Effector CD8-positive, alpha-beta T cell (primary cell): ENCODE results near the gene ABCA4.
"Not testable (repeated sequence)": the region's sequence is repeated elsewhere in the genome, so short reads cannot be mapped to it uniquely, and the experiment has no call there.

Source experiments
- DNase-seq: peaks from one replicate; lab custom pipeline; 2025; lab: John Stamatoyannopoulos, UW

The ABCA4 gene

DNA sequence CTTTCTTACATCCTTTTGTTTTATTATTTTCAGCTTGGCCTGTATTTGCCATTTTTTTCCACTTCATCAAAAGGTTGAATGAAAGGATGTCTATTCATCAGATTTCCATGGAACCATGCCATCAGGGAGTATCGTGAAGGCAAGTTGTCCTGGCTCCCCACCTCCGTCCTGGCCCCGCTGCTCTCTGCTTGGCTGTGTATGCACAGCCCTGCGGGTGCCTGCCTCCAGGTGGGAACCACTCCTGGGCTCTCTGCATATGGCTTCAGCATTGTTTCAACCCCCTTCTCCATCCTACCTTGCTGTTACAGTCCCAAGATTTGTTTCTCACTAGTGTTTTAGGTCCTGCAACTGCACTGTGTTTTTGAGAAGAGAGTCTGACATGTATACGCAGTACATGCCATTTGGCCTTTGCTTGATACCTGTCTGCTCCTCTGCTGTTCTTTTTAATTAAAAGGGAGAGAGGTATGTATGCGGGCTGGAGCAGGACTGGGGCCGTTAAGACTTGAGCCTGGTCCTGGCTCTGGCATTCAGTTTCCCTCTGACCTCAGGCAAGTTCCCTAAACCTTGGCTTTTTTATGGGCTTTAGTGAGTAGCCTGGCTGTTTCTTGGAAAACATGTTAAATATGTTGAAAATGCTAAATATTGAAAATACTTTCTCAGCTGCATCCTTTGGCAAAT is 141.8 kb downstream of the ABCA4 start:
- DNase-seq = no peak

DNA sequence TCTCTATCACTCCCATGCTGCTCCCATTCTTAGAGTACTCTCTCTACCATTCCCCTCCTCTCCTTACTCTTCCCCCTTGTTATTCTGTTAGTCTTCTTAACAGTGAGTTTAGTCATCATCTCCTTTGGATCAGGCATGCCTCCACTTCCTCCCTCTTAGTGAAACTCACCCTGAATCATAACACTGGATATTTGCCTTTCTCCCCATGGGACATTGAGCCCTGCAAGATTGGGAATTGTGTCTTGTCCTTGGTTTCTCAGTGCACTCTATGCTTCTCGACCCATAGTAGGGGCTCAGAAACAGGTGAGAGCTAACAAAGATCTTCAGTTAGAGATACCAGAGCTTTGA is 143.4 kb downstream of the ABCA4 start:
- DNase-seq = no peak

DNA sequence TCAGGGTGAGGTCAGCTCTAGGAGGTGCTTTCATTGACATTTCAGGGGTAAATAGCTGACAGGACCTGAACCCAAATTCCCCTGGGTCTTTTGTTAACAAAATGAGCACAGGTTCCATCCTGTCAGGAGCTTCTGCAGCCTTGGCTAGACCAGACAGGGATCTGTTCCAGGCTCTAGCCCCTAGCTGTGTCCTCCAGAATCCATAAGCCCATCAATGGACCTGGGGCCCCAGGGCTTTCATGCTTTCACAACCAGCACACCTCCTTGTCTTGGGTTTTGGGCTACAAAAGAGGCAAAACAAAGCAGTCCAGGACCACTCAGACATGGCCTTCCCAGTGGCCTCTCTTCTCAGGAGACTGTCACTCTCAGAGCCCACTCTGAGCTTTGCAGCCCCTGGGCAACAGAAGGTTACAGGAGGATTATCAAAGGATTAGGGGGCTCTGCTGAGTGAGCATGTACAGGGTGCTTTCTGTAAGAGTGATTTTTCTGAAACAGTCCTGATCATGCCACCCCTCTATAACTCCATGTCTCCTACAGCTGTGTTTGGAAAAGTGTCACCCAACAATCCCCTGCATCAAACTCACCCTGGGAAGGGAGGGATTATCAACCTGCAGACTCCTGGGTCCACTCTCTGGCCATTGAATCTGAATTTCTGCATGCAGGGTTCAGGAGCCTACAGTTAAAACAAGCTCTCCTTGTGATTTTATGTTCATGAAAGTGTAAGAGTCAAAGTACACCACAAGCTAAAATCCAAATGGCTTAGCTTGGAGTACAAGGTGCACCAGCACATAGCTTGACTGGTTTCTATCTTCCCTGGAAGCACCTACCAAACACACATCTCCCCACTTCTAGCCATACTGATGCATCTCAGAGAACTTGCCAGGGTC is 144.0 kb downstream of the ABCA4 start:
- no peak for DNase-seq

DNA sequence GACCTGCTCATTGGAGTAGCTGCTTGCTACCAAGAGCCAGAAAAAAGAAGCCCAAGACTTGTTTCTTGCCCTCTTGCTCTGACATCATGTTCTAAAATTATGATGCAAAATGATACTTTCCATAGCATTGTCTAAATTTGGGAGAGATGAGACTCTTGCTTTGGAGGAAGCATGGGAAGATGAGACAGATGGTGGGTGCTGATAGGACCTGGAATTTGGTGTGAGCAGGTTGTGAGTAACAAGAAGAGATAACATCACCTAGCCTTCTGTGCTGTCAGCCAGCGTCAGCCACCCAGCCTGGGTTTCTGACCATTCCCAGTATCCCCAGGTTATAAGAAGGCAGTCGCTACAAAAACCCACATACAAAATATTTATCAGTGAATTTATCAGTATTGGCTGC is 144.7 kb downstream of the ABCA4 start:
- DNase-seq = no peak

DNA sequence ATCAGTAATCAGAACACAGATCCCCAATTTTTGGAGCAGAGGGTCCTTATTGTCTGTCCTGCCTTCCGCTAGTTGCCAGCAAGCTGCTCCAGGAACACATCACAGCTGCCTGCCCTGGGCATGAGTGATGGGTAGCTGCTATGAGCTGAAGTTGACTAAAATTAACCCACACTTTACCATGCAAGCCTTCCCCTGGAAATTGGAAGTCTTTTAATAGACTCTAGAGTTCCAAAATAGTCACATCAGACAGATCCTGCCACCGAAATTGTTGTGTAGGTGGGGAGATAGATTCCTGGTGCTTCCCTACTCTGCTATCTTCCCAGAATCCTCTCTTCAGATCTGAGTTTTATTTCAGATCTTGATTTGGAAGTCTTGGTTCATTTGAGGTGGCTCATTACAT is 148.6 kb downstream of the ABCA4 start:
- DNase-seq = no peak

DNA sequence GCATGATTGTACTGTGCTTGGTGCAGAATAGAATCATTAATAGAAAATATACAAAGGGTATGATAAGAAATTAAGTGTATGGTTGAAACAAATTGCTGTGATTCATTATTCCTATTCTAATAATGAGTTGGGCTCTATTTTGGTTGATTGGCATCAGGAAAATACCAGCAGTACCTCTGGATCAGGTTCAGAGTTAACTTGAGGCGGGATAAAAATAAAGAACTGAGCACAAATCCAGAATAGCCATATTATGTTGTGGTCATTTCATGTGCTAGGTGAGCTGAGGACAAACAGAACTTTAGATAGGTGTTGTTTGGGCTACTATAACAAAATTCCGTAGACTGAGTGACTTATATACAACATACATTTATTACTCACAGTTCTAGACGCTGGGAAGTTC is 151.1 kb downstream of the ABCA4 start:
- DNase-seq = no peak

DNA sequence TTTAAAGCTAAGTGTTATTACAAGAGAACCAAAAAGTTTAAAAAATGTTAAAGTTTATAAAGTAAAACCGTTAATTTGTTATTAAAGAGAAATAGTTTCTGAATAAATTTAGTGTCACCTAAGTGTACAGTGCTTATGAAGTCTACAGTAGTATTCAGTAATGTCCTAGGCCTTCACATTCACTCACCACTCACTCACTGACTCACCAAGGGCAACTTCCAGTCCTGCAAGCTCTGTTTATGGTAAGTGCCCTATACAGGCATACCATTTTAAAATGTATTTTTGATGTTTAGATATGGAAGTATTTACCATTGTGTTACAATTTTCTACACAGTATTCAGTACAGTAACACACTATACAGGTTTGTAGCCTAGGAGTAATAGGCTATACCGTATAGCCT is 151.6 kb downstream of the ABCA4 start:
- no peak for DNase-seq

DNA sequence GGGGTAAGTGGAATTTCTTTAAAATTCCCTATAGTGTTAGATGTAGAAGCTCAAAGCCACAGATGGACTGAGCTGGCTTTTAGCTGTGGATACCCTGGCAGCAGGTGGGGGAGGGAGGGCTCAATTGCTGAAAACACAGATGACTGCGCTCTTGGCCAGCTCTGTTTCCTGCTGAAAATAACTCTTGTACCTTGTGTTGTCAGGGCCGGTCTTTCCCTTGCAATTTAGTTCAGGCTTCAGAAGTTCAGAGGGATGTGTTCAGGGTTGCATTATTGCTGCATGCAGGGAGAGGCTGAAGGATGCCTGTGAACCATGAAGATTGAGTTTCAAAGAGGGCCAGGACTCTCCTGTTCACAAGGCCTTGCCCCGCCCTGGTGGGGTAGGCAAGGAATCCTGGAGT is 153.6 kb downstream of the ABCA4 start:
- no peak for DNase-seq

DNA sequence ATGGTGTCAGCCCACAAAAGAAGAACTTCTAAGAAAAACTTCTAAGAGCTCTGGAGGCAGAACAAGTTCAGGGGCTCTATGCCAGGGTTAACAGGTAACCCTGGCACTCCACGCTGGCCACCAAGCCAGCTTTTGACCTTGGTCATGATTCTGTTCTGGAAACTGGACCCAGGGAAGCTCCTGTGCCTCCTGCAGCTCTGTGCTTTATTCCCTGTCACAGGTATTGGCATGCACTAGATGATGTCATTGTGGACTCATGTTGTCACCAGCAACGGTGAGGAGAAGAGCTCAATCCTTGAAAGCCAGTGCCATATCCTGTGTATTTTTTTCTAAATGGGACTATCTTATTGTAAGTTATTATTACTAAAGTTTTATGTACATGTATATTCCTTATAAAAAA is 155.1 kb downstream of the ABCA4 start:
- no peak for DNase-seq

DNA sequence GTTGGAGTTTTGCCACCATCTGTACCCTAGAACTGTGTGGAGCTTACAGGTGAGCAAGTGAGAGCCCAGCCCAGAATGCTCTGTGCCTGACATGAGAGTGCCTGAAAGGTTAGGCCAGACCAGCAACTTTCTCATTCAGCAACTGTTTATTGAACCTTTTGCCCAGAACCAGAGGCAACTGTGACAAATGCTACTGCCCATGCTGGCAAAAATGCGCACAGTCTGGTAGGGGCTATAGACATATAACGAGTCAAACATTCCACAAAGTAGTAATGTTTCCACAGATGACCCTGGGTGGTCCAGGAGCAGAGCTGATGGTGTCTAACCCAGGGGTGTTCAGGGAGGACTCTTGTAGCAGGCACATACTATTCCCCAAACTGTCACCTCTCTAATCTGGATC is 155.7 kb downstream of the ABCA4 start:
- no peak for DNase-seq

DNA sequence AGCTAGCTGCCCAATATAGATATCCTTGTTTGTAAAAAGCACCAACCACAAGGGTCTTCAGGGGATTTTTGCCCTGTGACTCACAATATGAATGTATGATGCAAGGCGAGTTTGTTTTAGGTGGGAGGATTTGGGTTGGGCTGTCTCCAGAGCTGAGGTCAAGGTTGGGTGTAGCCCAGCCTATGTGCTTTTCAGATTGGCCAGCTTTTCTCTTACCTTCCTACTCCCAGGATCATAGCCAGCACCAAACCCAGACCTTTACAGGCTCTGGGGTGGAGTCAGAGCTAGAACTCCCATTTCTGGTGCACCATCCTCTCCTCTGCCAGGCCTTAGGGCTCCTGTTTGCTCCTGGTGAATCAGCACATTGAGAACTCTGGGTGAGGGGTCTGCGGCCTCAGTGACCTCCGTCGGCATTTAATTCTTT is 156.2 kb downstream of the ABCA4 start:
- no peak for DNase-seq

DNA sequence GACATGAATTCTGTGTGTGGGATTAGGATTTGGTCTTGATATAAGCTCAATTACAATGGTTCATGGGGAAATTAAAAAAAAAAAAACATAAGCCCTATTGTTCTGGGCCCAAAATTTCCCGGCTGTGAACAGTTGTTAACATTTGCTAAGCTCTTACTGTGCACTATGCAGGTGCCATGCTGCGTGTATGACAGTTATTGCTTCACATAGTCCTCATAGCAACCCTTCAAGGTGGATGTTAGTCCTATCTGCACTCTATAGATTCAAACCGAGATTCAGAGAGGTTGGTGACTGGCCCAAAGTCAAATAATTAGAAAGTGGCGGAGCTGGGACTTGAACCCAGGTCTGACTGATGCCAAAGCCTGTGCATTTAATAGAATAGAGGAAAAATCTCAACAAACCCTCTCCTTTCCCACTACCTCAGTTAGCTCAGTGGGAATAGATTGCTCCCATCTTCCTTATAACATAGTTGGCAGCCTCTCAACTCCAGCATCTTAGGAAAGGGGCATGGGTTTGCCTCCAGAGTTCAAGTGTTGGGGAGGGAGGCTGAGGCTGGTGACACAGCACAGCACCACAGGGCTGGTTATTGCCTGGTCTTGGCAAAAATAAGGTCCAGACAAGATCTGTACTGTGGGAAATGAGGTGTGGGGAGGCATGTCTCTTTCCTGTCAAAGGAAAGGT is 156.7 kb downstream of the ABCA4 start:
- no peak for DNase-seq

DNA sequence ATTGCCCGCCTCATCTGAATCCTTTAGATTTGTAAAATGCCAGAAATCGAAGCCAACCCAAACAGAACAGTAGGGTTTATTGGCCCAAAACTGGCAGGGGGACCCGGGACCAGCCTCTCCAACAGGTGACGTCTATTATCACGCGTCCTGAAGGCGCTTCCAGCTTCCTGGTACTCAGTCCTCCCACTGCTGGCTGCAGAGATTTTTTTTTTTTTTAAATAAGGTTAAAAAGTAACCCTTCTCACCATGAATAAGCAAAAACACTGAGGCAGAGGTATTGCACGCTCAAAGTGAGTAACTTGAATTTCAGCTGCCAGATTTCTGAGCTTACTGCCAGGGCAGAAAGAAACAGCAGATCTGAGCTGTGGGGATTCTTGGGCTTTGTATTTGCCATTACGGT is 157.4 kb downstream of the ABCA4 start:
- DNase-seq = no peak

DNA sequence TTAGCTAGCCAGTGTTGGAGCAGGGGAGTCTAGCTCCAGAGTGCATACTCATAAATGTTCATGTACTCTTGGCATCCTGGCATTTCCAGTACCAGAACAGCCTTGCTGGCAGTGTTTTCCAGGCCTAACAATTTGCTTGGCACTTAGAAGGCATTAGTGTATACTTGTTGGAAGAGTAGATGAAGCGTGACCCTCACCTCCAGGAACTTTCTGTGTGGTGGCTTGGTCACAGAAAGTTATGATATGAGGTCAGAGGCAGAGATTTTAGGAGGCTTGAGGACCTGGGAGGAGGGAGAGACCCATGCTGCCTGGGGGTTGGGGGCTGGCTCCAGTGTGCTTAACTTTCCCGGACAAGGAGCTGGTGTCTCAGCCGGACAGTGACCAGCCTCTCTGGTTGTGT is 159.0 kb downstream of the ABCA4 start:
- DNase-seq = no peak

DNA sequence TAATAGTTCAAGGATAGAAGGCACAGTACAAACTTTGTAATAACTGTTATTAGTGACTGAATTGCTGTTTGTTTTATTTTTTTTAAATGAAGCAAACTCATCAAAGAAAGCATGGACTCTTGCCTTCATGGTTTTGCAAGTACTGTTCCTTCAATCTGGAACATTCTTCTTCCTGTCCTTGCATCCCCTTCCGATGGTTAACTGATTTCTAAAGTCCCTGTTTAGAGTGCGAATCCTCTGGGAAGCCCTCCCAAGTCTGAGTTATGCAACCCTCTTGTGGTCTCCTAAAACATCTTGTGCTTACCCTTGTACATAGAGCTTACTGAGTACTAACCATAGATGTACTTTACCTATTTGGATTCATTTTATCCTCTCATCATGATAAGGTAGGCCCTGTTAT is 159.5 kb downstream of the ABCA4 start:
- no peak for DNase-seq

DNA sequence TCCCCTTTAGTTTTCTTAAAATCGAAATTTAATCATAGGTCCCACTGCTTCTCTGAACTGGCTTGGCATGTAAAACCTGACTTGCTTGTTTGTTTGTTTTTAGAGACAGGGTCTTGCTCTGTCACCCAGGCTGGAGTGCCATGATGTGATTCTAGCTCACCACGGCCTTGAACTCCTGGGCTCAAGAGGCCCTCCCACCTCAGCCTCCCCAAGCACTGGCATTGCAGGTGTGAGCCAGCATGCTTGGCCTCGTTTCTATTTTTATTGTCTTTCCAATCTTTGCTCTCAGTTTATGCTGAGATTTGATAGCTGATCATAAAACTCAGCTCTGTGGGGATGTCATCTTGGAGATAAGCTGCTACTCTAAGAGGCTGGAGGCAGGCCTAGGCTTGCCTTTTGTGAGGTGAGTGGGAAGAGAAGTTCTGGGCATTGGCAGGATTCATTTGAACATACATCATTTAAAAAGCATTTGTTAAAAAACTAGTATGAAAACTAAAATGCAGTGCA is 160.3 kb downstream of the ABCA4 start:
- no peak for DNase-seq

DNA sequence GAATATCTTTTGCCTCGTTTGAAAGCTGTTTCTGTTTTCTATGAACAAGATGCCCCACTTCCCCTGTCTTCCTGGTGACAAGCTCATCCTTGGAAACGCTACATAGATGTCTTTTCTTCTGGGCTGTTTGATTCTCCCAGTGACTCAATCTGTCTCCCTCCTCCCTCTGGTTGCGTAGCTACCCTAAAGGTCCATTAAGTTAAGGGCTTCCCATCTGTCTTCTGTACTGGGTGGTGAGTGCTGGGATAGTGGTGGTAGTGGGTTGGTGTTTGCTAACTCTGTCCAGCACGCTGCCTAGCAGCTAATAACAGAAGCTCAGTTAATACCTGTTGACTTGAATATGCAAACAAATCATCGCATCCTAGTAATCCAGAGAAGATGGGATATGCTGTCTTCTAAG is 161.5 kb downstream of the ABCA4 start:
- no peak for DNase-seq

DNA sequence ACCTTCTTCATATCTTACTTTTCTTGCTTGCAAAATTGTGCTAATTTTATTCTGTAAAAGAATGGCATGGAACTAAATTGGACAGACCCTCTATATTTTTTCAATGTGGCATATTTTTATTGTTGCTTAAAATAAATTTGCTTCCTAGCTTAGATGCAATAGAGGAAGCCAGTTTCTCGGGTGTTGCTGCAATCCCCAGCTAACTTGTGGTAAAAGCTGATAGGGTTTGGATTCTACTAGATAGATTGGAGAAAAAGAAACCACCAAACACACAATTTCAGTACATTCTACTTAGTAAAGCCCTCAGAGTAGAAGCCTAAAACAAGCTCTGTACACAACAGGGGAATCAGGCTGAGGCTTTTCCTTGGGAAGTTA is 162.2 kb downstream of the ABCA4 start:
- DNase-seq = no peak

DNA sequence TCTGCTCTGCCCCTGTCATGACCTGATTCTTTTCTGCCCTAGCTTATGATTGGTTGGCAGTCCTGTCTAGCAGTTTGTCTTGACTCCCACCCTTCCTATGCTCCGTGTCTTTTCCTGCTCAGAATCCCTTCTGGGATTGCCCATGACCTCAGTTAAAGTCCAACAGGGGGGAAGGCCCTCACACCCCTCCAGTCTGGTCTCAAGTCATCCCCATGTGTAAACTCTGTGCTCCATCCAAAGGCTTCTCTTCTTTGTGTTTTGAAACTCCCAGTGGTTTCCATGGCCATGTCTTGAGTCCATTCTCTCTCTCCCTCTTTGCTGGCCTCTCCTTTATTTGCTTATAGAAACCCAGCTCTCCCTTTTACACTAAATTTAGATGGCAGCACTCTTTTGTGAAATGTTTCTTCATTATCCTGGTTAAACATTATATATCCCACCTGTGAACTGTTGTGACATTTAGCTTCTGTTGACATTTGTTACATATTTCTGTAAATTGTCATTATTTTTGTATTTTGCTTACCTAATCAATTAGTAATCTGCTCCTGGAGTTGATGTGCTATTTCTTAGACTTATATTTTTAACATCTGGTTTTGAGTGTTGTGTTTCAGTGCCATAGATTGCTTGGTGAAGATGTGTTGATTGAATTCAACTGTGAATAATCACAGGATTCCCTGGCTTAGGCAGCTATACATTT is 162.8 kb downstream of the ABCA4 start:
- DNase-seq = no peak

DNA sequence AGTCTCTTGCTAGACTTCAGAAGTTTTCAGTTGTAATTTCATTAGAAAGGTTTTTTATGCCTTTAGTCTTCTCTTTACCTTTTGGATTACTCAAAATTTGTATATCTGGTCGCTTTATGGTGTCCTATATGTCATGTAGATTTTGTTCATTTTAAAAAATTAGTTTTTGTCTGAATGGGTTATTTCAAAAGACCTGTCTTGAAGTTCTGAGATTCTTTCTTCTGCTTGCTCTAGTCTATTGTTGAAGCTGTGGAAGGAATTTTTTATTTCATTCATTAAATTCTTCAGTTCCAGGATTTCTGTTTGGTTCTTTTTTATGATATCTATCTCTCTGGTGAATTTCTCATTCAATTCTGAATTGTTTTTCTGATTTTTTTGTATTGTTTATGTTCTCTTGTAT is 165.2 kb downstream of the ABCA4 start:
- no peak for DNase-seq

DNA sequence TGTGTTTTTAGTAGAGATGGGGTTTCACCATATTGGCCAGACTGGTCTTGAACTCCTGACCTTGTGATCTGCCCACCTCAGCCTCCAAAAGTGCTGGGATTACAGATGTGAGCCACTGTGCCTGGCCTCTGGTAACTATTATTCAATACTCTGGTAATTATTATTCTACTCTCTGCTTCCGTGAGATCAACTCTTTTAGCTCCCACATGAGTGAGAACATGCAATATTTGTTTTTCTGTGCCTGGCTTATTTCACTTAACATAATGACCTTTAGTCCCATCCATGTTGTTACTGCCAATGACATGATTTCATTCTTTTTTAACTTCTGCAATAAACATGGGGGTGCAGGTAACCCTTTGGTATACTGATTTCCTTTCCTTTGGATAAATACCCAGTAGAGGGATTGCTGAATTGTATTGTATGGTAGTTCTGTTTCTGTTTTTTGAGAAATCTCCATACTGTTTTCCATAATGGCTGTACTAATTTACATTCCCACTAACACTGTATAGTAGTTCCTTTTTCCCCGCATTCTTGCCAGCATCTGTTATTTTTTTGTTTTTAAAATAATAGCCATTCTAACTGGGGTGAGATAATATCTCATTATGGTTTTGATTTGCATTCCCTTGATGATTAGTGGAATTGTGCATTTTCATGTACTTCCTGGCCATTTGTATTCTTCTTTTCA is 173.8 kb downstream of the ABCA4 start:
- DNase-seq = not testable (repeated sequence)
